Measurements from ENCODE around the gene MUC5B.

DNA sequence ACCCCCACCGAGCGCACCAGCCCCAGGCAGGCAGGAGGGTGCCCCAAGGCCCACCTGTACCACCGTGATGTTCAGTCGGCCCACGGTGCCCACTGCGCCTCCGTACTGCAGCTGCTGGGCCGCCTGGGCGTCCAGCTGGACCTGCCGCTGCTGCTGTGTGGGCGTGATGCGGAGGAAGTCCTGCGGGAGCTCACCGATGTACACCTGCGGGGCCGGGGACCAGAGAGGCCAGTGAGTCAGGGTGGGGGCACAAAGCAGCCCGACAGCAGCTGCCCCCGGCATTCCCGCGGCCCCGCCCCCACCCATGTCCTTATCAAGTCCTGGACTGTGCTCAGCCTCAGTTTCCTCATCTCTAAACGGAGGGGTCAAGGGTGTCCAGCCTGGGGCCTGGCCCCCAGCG is 72.7 kb downstream of the MUC5B start:
- TF ChIP-seq TAF1 (IDR thresholded peaks at IDR 0.05; ENCODE audit: low read depth, low read length), result no peak
- no peak for TF ChIP-seq POLR2A (IDR thresholded peaks at IDR 0.05; ENCODE audit: low read depth, low read length)
- no peak for TF ChIP-seq POLR2AphosphoS5 (IDR thresholded peaks at IDR 0.05; ENCODE audit: low read depth, low read length)
